SK-N-SH (cell line): ENCODE data around the gene APOC3. TPM values are rescaled to one million over a fixed set of nuclear protein-coding genes. Genes with fewer than 3 reads are reported as not detected.

Experiments used
- CTCF ChIA-PET: fragments of 300-600, 350-600 bp; formaldehyde crosslinking; extraction: SDS; loops from one replicate; lab custom pipeline; 2021; lab: Yijun Ruan, JAX
- POLR2A ChIA-PET: fragments of 350-600 bp; sonication (Branson Sonifier 250); formaldehyde crosslinking; extraction: SDS; loops from one replicate; lab custom pipeline; 2020; ENCODE audit warnings: antibody characterized with exemption, inconsistent platforms; lab: Yijun Ruan, JAX
- DNase-seq: peaks from one replicate; pipeline ENCODE4 v3.0.0; 2012
- H2AFZ ChIP-seq: fragments of 200-600 bp; sonication (generic); 2 replicates; pipeline ENCODE4 v1.8.1; 2016; ENCODE audit warnings: antibody characterized with exemption, mild to moderate bottlenecking, low read depth
- H3F3A ChIP-seq: fragments of 200-600 bp; sonication (generic); replicated peaks from 2 replicates; pipeline ENCODE3; 2016; ENCODE audit warnings: antibody characterized with exemption, mild to moderate bottlenecking; ENCODE audit not compliant: insufficient read depth
- H3K27ac ChIP-seq, 2 experiments: fragments of 200-500 bp in 1 of 2; fragments of 200-600 bp in 1 of 2; sonication (Bioruptor generic) in 1 of 2; sonication (generic), shearing (Covaris generic) in 1 of 2; 2 replicates each; pipeline versions ENCODE4 v1.5.1 to v1.6.1; 2014 to 2016; ENCODE audit warnings: low read depth in 2 of 2, inconsistent platforms in 1 of 2, low read length in 1 of 2, mild to moderate bottlenecking in 1 of 2, mixed read lengths in 1 of 2
- H3K27me3 ChIP-seq: fragments of 200-600 bp; sonication (generic), shearing (Covaris generic); 2 replicates; pipeline ENCODE4 v1.6.1; 2016; ENCODE audit warnings: mixed run types; ENCODE audit not compliant: insufficient read depth
- H3K36me3 ChIP-seq, 2 experiments: fragments of 200-500 bp in 1 of 2; fragments of 200-600 bp in 1 of 2; sonication (Bioruptor generic) in 1 of 2; sonication (generic) in 1 of 2; replicated peaks in 1 of 2; 2 replicates each; pipeline versions ENCODE3 to v1.5.1; 2014 to 2016; ENCODE audit warnings: low read length in 1 of 2, mild to moderate bottlenecking in 1 of 2; ENCODE audit not compliant: insufficient read depth in 2 of 2, control insufficient read depth in 1 of 2
- H3K4me1 ChIP-seq, 2 experiments: fragments of 200-500 bp in 1 of 2; fragments of 200-600 bp in 1 of 2; sonication (Bioruptor generic) in 1 of 2; sonication (generic), shearing (Covaris generic) in 1 of 2; 2 replicates each; pipeline versions ENCODE4 v1.5.1 to v1.6.1; 2014 to 2016; ENCODE audit warnings: low read depth in 1 of 2, low read length in 1 of 2, mixed run types in 1 of 2; ENCODE audit not compliant: insufficient read depth in 2 of 2, control insufficient read depth in 1 of 2
- H3K4me2 ChIP-seq: fragments of 200-600 bp; sonication (generic), shearing (Covaris generic); 2 replicates; pipeline ENCODE4 v1.6.1; 2017; ENCODE audit warnings: mixed run types
- H3K4me3 ChIP-seq, 2 experiments: fragments of 200-500 bp in 1 of 2; fragments of 200-600 bp in 1 of 2; sonication (Bioruptor generic) in 1 of 2; sonication (generic), shearing (Covaris generic) in 1 of 2; 2 replicates each; pipeline versions ENCODE4 v1.5.1 to v1.8.1; 2014 to 2016; ENCODE audit warnings: low read depth in 2 of 2, inconsistent platforms in 1 of 2, low read length in 1 of 2, mild to moderate bottlenecking in 1 of 2, mixed read lengths in 1 of 2, moderate library complexity in 1 of 2
- H3K79me2 ChIP-seq: fragments of 200-600 bp; sonication (generic); 2 replicates; pipeline ENCODE4 v1.8.1; 2017; ENCODE audit warnings: mild to moderate bottlenecking; ENCODE audit not compliant: insufficient read depth
- H3K9ac ChIP-seq: fragments of 200-600 bp; sonication (generic); 2 replicates; pipeline ENCODE4 v1.6.1; 2017; ENCODE audit warnings: mixed run types
- H3K9me2 ChIP-seq: fragments of 200-600 bp; sonication (generic); 2 replicates; pipeline ENCODE4 v1.6.1; 2017; ENCODE audit warnings: mixed run types
- H3K9me3 ChIP-seq: fragments of 200-600 bp; sonication (generic); 2 replicates; pipeline ENCODE4 v1.6.1; 2017; ENCODE audit warnings: mixed run types, mild to moderate bottlenecking, moderate library complexity
- H4K20me1 ChIP-seq: fragments of 200-600 bp; sonication (generic); 2 replicates; pipeline ENCODE4 v1.6.1; 2017; ENCODE audit warnings: mild to moderate bottlenecking, mixed run types; ENCODE audit not compliant: insufficient read depth
- ELF1 ChIP-seq: IDR thresholded peaks from 2 replicates; pipeline ENCODE4 v1.4.0; 2012
- FOSL2 ChIP-seq: IDR thresholded peaks from 2 replicates; pipeline ENCODE4 v1.4.0; 2012; ENCODE audit warnings: low read depth, mild to moderate bottlenecking, moderate library complexity, borderline replicate concordance
- MAX ChIP-seq: IDR thresholded peaks from 2 replicates; pipeline ENCODE4 v1.4.0; 2012; ENCODE audit warnings: low read depth
- MXI1 ChIP-seq: IDR thresholded peaks from 2 replicates; pipeline ENCODE4 v1.6.1; 2012; ENCODE audit warnings: mild to moderate bottlenecking, low read depth, low read length, improper control_type of control experiment
- NFIC ChIP-seq: IDR thresholded peaks from 2 replicates; pipeline ENCODE4 v1.4.0; 2012; ENCODE audit warnings: borderline replicate concordance
- NRF1 ChIP-seq: IDR thresholded peaks from 2 replicates; pipeline ENCODE4 v1.6.1; 2012; ENCODE audit warnings: low read depth, mild to moderate bottlenecking, low read length
- RFX5 ChIP-seq: IDR thresholded peaks from 2 replicates; pipeline ENCODE4 v1.6.1; 2012; ENCODE audit warnings: mild to moderate bottlenecking, improper control_type of control experiment, low read length
- TAF1 ChIP-seq: IDR thresholded peaks from 2 replicates; pipeline ENCODE4 v1.6.1; 2012; ENCODE audit warnings: low read depth, mild to moderate bottlenecking, low read length, moderate library complexity, borderline replicate concordance
- TEAD4 ChIP-seq: IDR thresholded peaks from 2 replicates; pipeline ENCODE4 v1.4.0; 2012; ENCODE audit warnings: mild to moderate bottlenecking, borderline replicate concordance; ENCODE audit not compliant: insufficient read depth
- WGBS: methylation state at CpG from one replicate; pipeline ENCODE4 v1.1.6; 2017; ENCODE audit warnings: low lambda C conversion rate; 5-methylcytosine and 5-hydroxymethylcytosine counted together
- polyA plus RNA-seq, 3 experiments: library from polyadenylated mRNA; depleted of rRNA; stranded (reverse); fragments of >200 nt; gene quantifications; 2 replicates each; pipeline ENCODE4 v1.2.3, GENCODE V29; 2012
- TF ChIP-seq, protein P1 (sequence below): IDR thresholded peaks from 2 replicates; pipeline ENCODE4; 2012
- TF ChIP-seq, protein P2 (sequence below): IDR thresholded peaks from 2 replicates; pipeline ENCODE4 v1.6.1; 2012; ENCODE audit warnings: mild to moderate bottlenecking, low read depth, low read length, moderate library complexity
- TF ChIP-seq, protein P3 (sequence below): fragments of 200-600 bp; sonication (generic); IDR thresholded peaks from 2 replicates; pipeline ENCODE4 v1.6.1; 2017; ENCODE audit warnings: antibody characterized with exemption, mild to moderate bottlenecking, moderate library complexity

APOC3 gene
- polyA plus RNA-seq, 1 of the 3 experiments (the other 2 are of a cell fraction) = not detected

- Histone ChIP-seq H3K9me2 (no peaks in the 10 kb centered on the region), H3K36me3 (no peaks in the 10 kb centered on the region), H3K9ac (no peak within 1 kb of the TSS), H3K4me2 (no peak within 1 kb of the TSS), H3K27ac (no peak within 1 kb of the TSS), H3F3A (no peaks in the 10 kb centered on the region), H3K4me1 (peaks cover 0 to 11% of the 10 kb centered on the region in 2 experiments; a peak in 1 of 4 replicates), H3K27me3 (no peaks in the 10 kb centered on the region), H3K9me3 (no peaks in the 10 kb centered on the region), H4K20me1 (no peaks in the 10 kb centered on the region), H3K79me2 (no peaks in the 10 kb centered on the region), H3K4me3 (no peak within 1 kb of the TSS), H2AFZ (no peak within 1 kb of the TSS)
- TF ChIP-seq, protein P1, sequence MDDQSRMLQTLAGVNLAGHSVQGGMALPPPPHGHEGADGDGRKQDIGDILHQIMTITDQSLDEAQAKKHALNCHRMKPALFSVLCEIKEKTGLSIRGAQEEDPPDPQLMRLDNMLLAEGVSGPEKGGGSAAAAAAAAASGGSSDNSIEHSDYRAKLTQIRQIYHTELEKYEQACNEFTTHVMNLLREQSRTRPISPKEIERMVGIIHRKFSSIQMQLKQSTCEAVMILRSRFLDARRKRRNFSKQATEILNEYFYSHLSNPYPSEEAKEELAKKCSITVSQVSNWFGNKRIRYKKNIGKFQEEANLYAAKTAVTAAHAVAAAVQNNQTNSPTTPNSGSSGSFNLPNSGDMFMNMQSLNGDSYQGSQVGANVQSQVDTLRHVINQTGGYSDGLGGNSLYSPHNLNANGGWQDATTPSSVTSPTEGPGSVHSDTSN = no peak
- TF ChIP-seq TEAD4 = no peak
- no peak for TF ChIP-seq TAF1
- TF ChIP-seq MXI1 = no peak
- no peak for TF ChIP-seq NFIC
- TF ChIP-seq, protein P2, sequence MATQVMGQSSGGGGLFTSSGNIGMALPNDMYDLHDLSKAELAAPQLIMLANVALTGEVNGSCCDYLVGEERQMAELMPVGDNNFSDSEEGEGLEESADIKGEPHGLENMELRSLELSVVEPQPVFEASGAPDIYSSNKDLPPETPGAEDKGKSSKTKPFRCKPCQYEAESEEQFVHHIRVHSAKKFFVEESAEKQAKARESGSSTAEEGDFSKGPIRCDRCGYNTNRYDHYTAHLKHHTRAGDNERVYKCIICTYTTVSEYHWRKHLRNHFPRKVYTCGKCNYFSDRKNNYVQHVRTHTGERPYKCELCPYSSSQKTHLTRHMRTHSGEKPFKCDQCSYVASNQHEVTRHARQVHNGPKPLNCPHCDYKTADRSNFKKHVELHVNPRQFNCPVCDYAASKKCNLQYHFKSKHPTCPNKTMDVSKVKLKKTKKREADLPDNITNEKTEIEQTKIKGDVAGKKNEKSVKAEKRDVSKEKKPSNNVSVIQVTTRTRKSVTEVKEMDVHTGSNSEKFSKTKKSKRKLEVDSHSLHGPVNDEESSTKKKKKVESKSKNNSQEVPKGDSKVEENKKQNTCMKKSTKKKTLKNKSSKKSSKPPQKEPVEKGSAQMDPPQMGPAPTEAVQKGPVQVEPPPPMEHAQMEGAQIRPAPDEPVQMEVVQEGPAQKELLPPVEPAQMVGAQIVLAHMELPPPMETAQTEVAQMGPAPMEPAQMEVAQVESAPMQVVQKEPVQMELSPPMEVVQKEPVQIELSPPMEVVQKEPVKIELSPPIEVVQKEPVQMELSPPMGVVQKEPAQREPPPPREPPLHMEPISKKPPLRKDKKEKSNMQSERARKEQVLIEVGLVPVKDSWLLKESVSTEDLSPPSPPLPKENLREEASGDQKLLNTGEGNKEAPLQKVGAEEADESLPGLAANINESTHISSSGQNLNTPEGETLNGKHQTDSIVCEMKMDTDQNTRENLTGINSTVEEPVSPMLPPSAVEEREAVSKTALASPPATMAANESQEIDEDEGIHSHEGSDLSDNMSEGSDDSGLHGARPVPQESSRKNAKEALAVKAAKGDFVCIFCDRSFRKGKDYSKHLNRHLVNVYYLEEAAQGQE = no peak
- no peak for TF ChIP-seq NRF1
- TF ChIP-seq FOSL2 = no peak
- TF ChIP-seq MAX = no peak
- TF ChIP-seq RFX5 = no peak
- TF ChIP-seq, protein P3, sequence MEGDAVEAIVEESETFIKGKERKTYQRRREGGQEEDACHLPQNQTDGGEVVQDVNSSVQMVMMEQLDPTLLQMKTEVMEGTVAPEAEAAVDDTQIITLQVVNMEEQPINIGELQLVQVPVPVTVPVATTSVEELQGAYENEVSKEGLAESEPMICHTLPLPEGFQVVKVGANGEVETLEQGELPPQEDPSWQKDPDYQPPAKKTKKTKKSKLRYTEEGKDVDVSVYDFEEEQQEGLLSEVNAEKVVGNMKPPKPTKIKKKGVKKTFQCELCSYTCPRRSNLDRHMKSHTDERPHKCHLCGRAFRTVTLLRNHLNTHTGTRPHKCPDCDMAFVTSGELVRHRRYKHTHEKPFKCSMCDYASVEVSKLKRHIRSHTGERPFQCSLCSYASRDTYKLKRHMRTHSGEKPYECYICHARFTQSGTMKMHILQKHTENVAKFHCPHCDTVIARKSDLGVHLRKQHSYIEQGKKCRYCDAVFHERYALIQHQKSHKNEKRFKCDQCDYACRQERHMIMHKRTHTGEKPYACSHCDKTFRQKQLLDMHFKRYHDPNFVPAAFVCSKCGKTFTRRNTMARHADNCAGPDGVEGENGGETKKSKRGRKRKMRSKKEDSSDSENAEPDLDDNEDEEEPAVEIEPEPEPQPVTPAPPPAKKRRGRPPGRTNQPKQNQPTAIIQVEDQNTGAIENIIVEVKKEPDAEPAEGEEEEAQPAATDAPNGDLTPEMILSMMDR = no peak
- TF ChIP-seq ELF1 = no peak
- POLR2A ChIA-PET = no interaction called here
- CTCF ChIA-PET = interaction anchor here (0.6 to 2.8 kb wide), 5 partner anchors 13 to 1492 kb away, joined by 3 to 13 read pairs (median 3); partner anchors contain the start of gene APOA5
- 80% methylated on average over 16 of the region's 16 CpGs for WGBS
- no peak for DNase-seq
Measured at GRCh38 chr11:116823031-116823843, 6.5 kb upstream of the APOC3 start, which contains the start of gene APOA4. APOA4 (minus strand) TSS chr11:116823304; CDS start chr11:116823191, 113 bp downstream.
